Lower leg skin (tissue), 4 donors: ENCODE results near the gene XYLT1. TPM values are rescaled to one million over a fixed set of nuclear protein-coding genes. Genes with fewer than 3 reads are reported as not detected.

Experiments used
- DNase-seq, 2 donors: peaks; one replicate each; pipeline ENCODE4 v3.0.0-alpha.2; 2019; ENCODE audit warnings: low spot score in 2 of 2
- H3K4me3 ChIP-seq: fragments of 200-600 bp; sonication (generic); 2 replicates; pipeline ENCODE4 v1.5.1; 2017; ENCODE audit warnings: mild to moderate bottlenecking, low read depth; ENCODE audit not compliant: poor library complexity, severe bottlenecking
- CTCF ChIP-seq, 3 donors: fragments of 450-650 bp; IDR thresholded peaks; one replicate each; pipeline ENCODE4 v1.5.1; 2016; ENCODE audit warnings: antibody characterized with exemption in 3 of 3, mild to moderate bottlenecking in 3 of 3, moderate library complexity in 2 of 3
- POLR2A ChIP-seq, 2 donors: fragments of 450-650 bp; IDR thresholded peaks; one replicate each; pipeline ENCODE4 v1.6.1; 2016 to 2017; ENCODE audit warnings: antibody characterized with exemption in 2 of 2, mild to moderate bottlenecking in 1 of 2, moderate library complexity in 1 of 2
- WGBS, 2 donors: methylation state at CpG; one replicate each; pipeline ENCODE4 v1.1.5; 2018; 5-methylcytosine and 5-hydroxymethylcytosine counted together
- intact Hi-C: fragments of 100-400 bp; cut with DNase I; formaldehyde crosslinking; loops from one replicate; pipeline ENCODE4 v1.15.0; 2023; ENCODE audit warnings: low total_unique reads
- total RNA-seq, 4 donors: library from RNA; depleted of rRNA; stranded (reverse); fragments of >200 nt; gene quantifications; one replicate each; pipeline ENCODE4 v1.1.0, GENCODE V29; 2016

XYLT1 gene
- total RNA-seq, 4 donors from 2014 or later: 17.2 to 20.3 (median 19.7) TPM

DNA sequence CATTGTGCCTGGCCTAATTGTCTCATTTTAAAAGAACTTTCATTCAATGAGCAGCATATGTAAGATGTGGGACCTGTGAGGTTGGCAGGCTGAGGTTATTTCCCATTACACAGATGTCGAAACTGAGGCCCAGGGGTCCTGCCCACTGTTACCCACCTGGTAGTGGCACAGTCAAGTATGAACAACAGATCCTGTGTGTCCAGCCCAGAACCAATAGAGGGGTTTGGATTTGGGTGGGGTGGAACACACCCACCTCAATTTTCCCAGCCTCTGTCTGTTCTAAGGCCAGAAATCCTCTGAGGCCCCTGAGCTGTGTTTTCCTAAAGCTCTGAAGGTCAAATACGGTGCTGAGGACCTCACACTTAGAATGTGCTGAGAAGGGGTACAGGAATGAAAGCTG, 179.5 kb downstream of the XYLT1 start:
- no peak for DNase-seq
- intact Hi-C loops: loop anchor here (10.0 kb wide), 1 partner anchor 174 kb away; no protein-coding TSS in a partner anchor
- H3K4me3 ChIP-seq: no peak overlapping the region
- no peak for TF ChIP-seq CTCF (IDR thresholded peaks at IDR 0.05)
- no peak for TF ChIP-seq POLR2A (IDR thresholded peaks at IDR 0.05)
- 92% methylated on average over 2 of the region's 2 CpGs for WGBS, 2 donors

GRCh38 chr16:17289674-17290635, 180.8 kb downstream of the XYLT1 start:
- intact Hi-C loops: loop anchor here (10.0 kb wide), 1 partner anchor 175 kb away; no protein-coding TSS in a partner anchor
- 69 to 70% methylated on average over 11 of the region's 11 CpGs for WGBS, 2 donors
- no peak overlapping the region for H3K4me3 ChIP-seq
- DNase-seq: no peak
- TF ChIP-seq POLR2A (IDR thresholded peaks at IDR 0.05) (no peak), CTCF (IDR thresholded peaks at IDR 0.05) (no peak)

DNA sequence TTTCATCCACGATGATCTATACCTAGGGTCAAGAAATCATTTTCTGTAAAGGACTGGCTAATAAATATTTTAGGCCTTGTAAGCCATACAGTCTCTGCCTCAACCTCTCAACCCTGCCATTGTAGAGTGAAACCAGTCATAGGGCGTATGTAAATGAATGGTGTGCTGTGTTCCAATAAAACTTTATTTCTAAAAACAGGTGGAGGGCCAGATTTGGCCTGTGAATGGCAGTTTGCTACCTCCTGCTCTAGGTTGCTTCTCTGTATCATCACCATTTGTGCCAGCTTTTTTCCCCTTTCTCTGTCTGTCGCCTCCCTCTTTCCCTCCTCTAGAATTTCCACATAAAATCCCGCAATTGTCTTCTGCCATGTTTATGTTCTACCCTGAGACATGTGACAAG, 181.7 kb downstream of the XYLT1 start:
- intact Hi-C loops: no loop called here

GRCh38 chr16:17287166-17287800, 183.5 kb downstream of the XYLT1 start:
- TF ChIP-seq CTCF (IDR thresholded peaks at IDR 0.05): no peak
- no peak for TF ChIP-seq POLR2A (IDR thresholded peaks at IDR 0.05)
- intact Hi-C loops: no loop called here
- 61 to 70% methylated on average over 10 of the region's 10 CpGs for WGBS, 2 donors
- no peak overlapping the region for H3K4me3 ChIP-seq
- DNase-seq: no peak

More for the DNA sequence above, 181.7 kb downstream of the XYLT1 start:
- DNase-seq: no peak
- WGBS, 2 donors: 94 to 96% methylated on average over 4 of the region's 4 CpGs
- H3K4me3 ChIP-seq: no peak overlapping the region
- TF ChIP-seq POLR2A (IDR thresholded peaks at IDR 0.05): no peak
- TF ChIP-seq CTCF (IDR thresholded peaks at IDR 0.05): no peak

- 94 to 96% methylated on average over 4 of the region's 4 CpGs for WGBS, 2 donors
Observed at GRCh38 chr16:17286443-17286842, 184.3 kb downstream of the XYLT1 start.

More at GRCh38 chr16:17286443-17286842, 184.3 kb downstream of the XYLT1 start:
- no peak for DNase-seq
- intact Hi-C loops: no loop called here
- H3K4me3 ChIP-seq: no peak overlapping the region
- no peak for TF ChIP-seq CTCF (IDR thresholded peaks at IDR 0.05)
